Measurements from ENCODE around the gene RPP40.

DNA sequence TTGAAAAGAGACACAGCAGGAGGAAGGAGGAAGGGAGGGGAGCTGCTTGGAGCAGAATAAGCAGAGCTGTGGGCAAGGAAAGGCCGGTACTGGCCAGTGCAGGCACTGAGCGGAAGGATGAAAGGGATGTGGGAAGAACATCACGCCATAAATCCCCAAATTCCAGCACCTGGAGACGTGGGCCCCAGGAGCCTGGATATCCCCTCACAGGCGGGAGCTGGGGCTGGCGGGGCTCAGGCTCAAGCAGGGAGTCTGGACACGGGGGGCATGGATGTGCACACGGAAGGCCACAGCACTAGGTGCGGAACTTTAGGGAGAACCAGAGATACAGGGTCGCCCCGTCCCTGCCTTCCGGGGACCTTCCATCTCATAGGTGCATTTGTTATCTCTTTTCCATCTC is 7.5 kb upstream of the RPP40 start:
- TF ChIP-seq POLR2AphosphoS5 (IDR thresholded peaks at IDR 0.05) (no peak), POLR2A (IDR thresholded peaks at IDR 0.05) (no peak)
- TF ChIP-seq, protein P1, sequence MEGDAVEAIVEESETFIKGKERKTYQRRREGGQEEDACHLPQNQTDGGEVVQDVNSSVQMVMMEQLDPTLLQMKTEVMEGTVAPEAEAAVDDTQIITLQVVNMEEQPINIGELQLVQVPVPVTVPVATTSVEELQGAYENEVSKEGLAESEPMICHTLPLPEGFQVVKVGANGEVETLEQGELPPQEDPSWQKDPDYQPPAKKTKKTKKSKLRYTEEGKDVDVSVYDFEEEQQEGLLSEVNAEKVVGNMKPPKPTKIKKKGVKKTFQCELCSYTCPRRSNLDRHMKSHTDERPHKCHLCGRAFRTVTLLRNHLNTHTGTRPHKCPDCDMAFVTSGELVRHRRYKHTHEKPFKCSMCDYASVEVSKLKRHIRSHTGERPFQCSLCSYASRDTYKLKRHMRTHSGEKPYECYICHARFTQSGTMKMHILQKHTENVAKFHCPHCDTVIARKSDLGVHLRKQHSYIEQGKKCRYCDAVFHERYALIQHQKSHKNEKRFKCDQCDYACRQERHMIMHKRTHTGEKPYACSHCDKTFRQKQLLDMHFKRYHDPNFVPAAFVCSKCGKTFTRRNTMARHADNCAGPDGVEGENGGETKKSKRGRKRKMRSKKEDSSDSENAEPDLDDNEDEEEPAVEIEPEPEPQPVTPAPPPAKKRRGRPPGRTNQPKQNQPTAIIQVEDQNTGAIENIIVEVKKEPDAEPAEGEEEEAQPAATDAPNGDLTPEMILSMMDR (IDR thresholded peaks at IDR 0.05), result no peak
